AG04450 (cell line): ENCODE data around the gene FRAS1. TPM values are rescaled to one million over a fixed set of nuclear protein-coding genes. Genes with fewer than 3 reads are reported as not detected.

Experiments used
- CTCF ChIA-PET: fragments of 300-600, 350-600 bp; formaldehyde crosslinking; extraction: SDS; loops from one replicate; lab custom pipeline; 2022; ENCODE audit warnings: antibody characterized with exemption, inconsistent platforms; lab: Charles Lee
- POLR2A ChIA-PET: fragments of 350-600 bp; formaldehyde crosslinking; extraction: SDS; loops from one replicate; lab custom pipeline; 2021; ENCODE audit warnings: antibody characterized with exemption, inconsistent platforms; lab: Yijun Ruan, JAX
- DNase-seq: peaks from one replicate; pipeline ENCODE4 v3.0.0-alpha.2; 2011; ENCODE audit warnings: low read depth, low spot score
- H3K27ac ChIP-seq: one replicate; pipeline ENCODE4 v1.5.1; 2012; ENCODE audit warnings: low read depth, low read length, control low read depth
- H3K27me3 ChIP-seq: one replicate; pipeline ENCODE4 v1.6.0; 2012; ENCODE audit warnings: low read length; ENCODE audit not compliant: control insufficient read depth, insufficient read depth
- H3K4me3 ChIP-seq: 2 replicates; pipeline ENCODE4 v1.5.1; 2011; ENCODE audit warnings: mild to moderate bottlenecking, low read depth, low read length, control low read depth
- H3K9me3 ChIP-seq: 2 replicates; pipeline ENCODE4 v1.5.1; 2012; ENCODE audit warnings: low read length; ENCODE audit not compliant: control insufficient read depth, insufficient read depth
- CTCF ChIP-seq: IDR thresholded peaks from 2 replicates; pipeline ENCODE4 v1.5.1; 2011; ENCODE audit warnings: low read depth, low read length, control low read depth, inconsistent platforms
- polyA plus RNA-seq: library from polyadenylated mRNA; depleted of rRNA; stranded (reverse); fragments of >200 nt; gene quantifications from 2 replicates; pipeline ENCODE4 v1.2.3, GENCODE V29; 2011

Gene FRAS1
- polyA plus RNA-seq, 1 experiment: 0.21 TPM

DNA sequence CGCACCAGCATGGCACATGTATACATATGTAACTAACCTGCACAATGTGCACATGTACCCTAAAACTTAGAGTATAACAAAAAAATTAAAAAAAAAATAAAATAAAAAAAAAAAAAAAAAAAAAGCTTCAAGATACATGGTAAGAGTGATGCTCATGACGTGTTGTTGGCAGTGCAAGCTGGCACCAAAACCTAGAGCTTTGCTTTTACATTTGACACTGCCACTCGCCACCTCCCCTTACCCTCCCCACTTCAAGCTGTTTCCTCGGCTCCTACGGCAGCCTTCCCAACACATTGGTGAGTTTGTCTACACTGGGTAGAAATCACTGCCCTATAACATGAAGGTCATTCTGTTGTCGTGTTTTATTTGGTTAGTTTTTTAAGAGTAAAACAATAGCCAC, 296.8 kb downstream of the FRAS1 start:
- no peak for TF ChIP-seq CTCF
- H3K4me3 ChIP-seq: no peak overlapping the region
- no peak overlapping the region for H3K27ac ChIP-seq
- ChIA-PET POLR2A (no interaction called here), CTCF (no interaction called here)
- no peaks in the 10 kb centered on the region for H3K9me3 ChIP-seq
- no peak for DNase-seq
- no peaks in the 10 kb centered on the region for H3K27me3 ChIP-seq

DNA sequence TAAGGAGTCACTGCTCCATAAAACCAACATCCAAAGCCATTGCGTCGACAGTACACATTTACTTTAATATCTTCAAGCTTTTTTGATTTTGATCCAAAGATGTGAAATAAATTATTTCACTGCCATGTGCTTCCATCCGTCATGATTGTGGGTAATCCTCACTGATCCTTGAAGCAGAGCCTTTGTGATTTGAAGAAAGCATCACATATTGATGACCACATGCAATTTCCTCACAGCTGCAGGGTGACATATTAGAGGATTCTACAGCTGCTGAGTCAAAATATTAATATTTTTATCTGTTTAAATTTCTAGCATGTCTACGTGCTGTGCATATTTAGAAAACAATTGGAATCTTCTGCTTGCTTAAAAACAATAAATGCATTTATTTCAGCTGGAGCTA, 297.7 kb downstream of the FRAS1 start:
- POLR2A ChIA-PET: no interaction called here
- TF ChIP-seq CTCF: no peak
- H3K27me3 ChIP-seq: no peaks in the 10 kb centered on the region
- no peak for DNase-seq
- no peak overlapping the region for H3K4me3 ChIP-seq
- H3K9me3 ChIP-seq: no peaks in the 10 kb centered on the region
- H3K27ac ChIP-seq: no peak overlapping the region
- CTCF ChIA-PET: no interaction called here

- ChIA-PET POLR2A (no interaction called here), CTCF (no interaction called here)
- H3K9me3 ChIP-seq: no peaks in the 10 kb centered on the region
- no peak for DNase-seq
- TF ChIP-seq CTCF: no peak
- no peak overlapping the region for H3K27ac ChIP-seq
- no peaks in the 10 kb centered on the region for H3K27me3 ChIP-seq
- H3K4me3 ChIP-seq: no peak overlapping the region
These were observed 298.2 kb downstream of the FRAS1 start for GRCh38 chr4:78355306-78355705.

GRCh38 chr4:78356251-78356786, 299.2 kb downstream of the FRAS1 start:
- no peak for DNase-seq
- no peak for TF ChIP-seq CTCF
- Histone ChIP-seq H3K27me3 (no peaks in the 10 kb centered on the region), H3K9me3 (no peaks in the 10 kb centered on the region), H3K27ac (no peak overlapping the region), H3K4me3 (no peak overlapping the region)
- POLR2A ChIA-PET: no interaction called here
- CTCF ChIA-PET: no interaction called here

DNA sequence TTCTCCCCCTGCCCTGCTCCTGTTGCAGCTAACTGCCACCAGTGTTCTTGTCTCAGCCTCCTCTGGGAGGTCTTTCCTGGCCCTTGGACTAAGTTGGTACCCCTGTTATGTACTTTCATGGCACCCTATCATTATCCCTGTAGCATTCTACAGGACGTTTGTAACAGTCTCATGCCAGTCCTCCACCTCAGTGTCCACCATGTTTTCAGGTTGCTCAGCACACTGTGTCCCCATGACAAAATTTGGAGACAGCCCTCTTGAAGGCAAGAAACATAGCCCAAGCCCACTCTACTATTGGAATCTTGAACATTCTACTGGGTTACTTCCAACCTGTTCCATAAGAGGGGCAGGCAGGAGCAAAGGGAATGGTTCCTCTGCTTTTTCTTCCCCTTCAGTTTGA, 300.0 kb downstream of the FRAS1 start:
- H3K27ac ChIP-seq: no peak overlapping the region
- TF ChIP-seq CTCF: no peak
- no peaks in the 10 kb centered on the region for H3K9me3 ChIP-seq
- no peak overlapping the region for H3K4me3 ChIP-seq
- no peaks in the 10 kb centered on the region for H3K27me3 ChIP-seq
- ChIA-PET CTCF (no interaction called here), POLR2A (no interaction called here)
- no peak for DNase-seq
